K562 (cell line): ENCODE data around the gene HIVEP3. TPM values are rescaled to one million over a fixed set of nuclear protein-coding genes. Genes with fewer than 3 reads are reported as not detected.

Experiments
- ATAC-seq: fragments of 200-7000 bp; cut with Tn5 transposase; 3 replicates; pipeline ENCODE4 v1.9.1; 2020; ENCODE audit warnings: moderate library complexity
- BruUV-seq: library from RNA; stranded (reverse); fragments of 400-500 nt; replicated peaks from 2 replicates; lab custom pipeline; 2021; lab: Mats Ljungman, UMichigan
- CTCF ChIA-PET: fragments of 300-600 bp; formaldehyde crosslinking; extraction: SDS; loops from one replicate; lab custom pipeline; 2021; ENCODE audit warnings: low intra/inter-chr PET ratio; lab: Yijun Ruan, JAX
- POLR2A ChIA-PET: fragments of 300-600, 350-650 bp; sonication (Branson Sonifier 250); formaldehyde crosslinking; extraction: SDS; loops from one replicate; lab custom pipeline; 2021; ENCODE audit warnings: antibody characterized with exemption, inconsistent platforms; lab: Yijun Ruan, JAX
- DNase-seq, 4 experiments: peaks; one replicate each; pipeline versions ENCODE4 v3.0.0 to v3.0.0-alpha.2; 2011 to 2018; ENCODE audit warnings: low spot score in 3 of 4, mixed read lengths in 3 of 4; ENCODE audit errors: extremely low read depth in 1 of 4
- FAIRE-seq: peaks from 2 replicates; lab custom pipeline; 2011; peaks lifted over from hg19 to GRCh38; lab: Jason Lieb, UNC
- H2AFZ ChIP-seq: 2 replicates; pipeline ENCODE4 v1.6.0; 2011; ENCODE audit warnings: low read depth, low read length, control low read depth, inconsistent platforms
- H3K27ac ChIP-seq: fragments of 200-600 bp; 3 replicates; pipeline ENCODE4 v1.8.0; 2011; ENCODE audit warnings: low read depth, mild to moderate bottlenecking, control low read depth, inconsistent platforms, low read length, moderate library complexity, mixed read lengths; ENCODE audit errors: extremely low read depth
- H3K27me3 ChIP-seq, 2 experiments: fragments of 300-600 bp in 1 of 2; 2 replicates in 1 of 2; 3 replicates in 1 of 2; pipeline versions ENCODE4 v1.6.0 to v1.8.0; 2011; ENCODE audit warnings: inconsistent platforms in 2 of 2, low read length in 2 of 2, mild to moderate bottlenecking in 1 of 2, mixed read lengths in 1 of 2, moderate library complexity in 1 of 2; ENCODE audit not compliant: control insufficient read depth in 2 of 2, insufficient read depth in 2 of 2
- H3K36me3 ChIP-seq: fragments of 300-600 bp; 3 replicates; pipeline ENCODE4 v1.8.0; 2011; ENCODE audit warnings: mild to moderate bottlenecking, low read length, inconsistent platforms; ENCODE audit not compliant: control insufficient read depth, insufficient read depth
- H3K4me1 ChIP-seq, 2 experiments: fragments of 200-600 bp in 1 of 2; replicated peaks in 1 of 2; 2 replicates in 1 of 2; 3 replicates in 1 of 2; pipeline versions ENCODE4 v1.5.1 to v1.8.0; 2011; ENCODE audit warnings: inconsistent platforms in 2 of 2, low read length in 2 of 2, mild to moderate bottlenecking in 1 of 2, mixed read lengths in 1 of 2, moderate library complexity in 1 of 2; ENCODE audit not compliant: control insufficient read depth in 2 of 2, insufficient read depth in 2 of 2
- H3K4me2 ChIP-seq: 2 replicates; pipeline ENCODE4 v1.6.1; 2011; ENCODE audit warnings: low read length, control low read depth, inconsistent platforms, mixed read lengths; ENCODE audit not compliant: insufficient read depth
- H3K4me3 ChIP-seq: fragments of 200-600 bp; sonication (generic), shearing (Covaris generic); 2 replicates; pipeline ENCODE4 v1.5.1; 2016; ENCODE audit warnings: control low read depth, inconsistent platforms
- H3K79me2 ChIP-seq: fragments of 200-600 bp; 3 replicates; pipeline ENCODE4 v1.8.0; 2011; ENCODE audit warnings: low read length, inconsistent platforms; ENCODE audit not compliant: control insufficient read depth, insufficient read depth
- H3K9ac ChIP-seq, 2 experiments: 2 replicates each; pipeline versions ENCODE4 v1.6.0 to v1.6.1; 2011; ENCODE audit warnings: low read depth in 2 of 2, low read length in 2 of 2, control low read depth in 1 of 2, inconsistent platforms in 1 of 2, mild to moderate bottlenecking in 1 of 2, mixed read lengths in 1 of 2; ENCODE audit not compliant: insufficient read depth in 1 of 2
- H3K9me1 ChIP-seq: one replicate; pipeline ENCODE4 v1.6.0; 2011; ENCODE audit warnings: inconsistent platforms, mild to moderate bottlenecking, low read length, moderate library complexity; ENCODE audit not compliant: control insufficient read depth, insufficient read depth
- H3K9me3 ChIP-seq: replicated peaks from 2 replicates; pipeline ENCODE4 v1.5.1; 2011; ENCODE audit warnings: low read depth, low read length, inconsistent platforms; ENCODE audit not compliant: control insufficient read depth, insufficient read depth
- H4K20me1 ChIP-seq: replicated peaks from 2 replicates; pipeline ENCODE4 v1.6.1; 2011; ENCODE audit warnings: low read length, inconsistent platforms, mixed read lengths; ENCODE audit not compliant: control insufficient read depth, insufficient read depth
- ARID2 ChIP-seq: fragments of 450-650 bp; IDR thresholded peaks from 2 replicates; pipeline ENCODE4 v1.6.1; 2017; ENCODE audit warnings: antibody characterized with exemption, mild to moderate bottlenecking
- CCAR2 ChIP-seq: fragments of 200-400 bp; formaldehyde crosslinking; IDR thresholded peaks from 2 replicates; pipeline ENCODE4 v1.6.1; 2017; ENCODE audit warnings: mild to moderate bottlenecking, low read depth, low read length
- FOXA1 ChIP-seq: fragments of 450-650 bp; IDR thresholded peaks from 2 replicates; pipeline ENCODE4 v1.6.1; 2016; ENCODE audit warnings: mild to moderate bottlenecking, borderline replicate concordance
- FOXP1 ChIP-seq: sonication (generic); formaldehyde crosslinking; IDR thresholded peaks from 2 replicates; pipeline ENCODE4 v1.8.0; 2022; ENCODE audit warnings: mild to moderate bottlenecking, missing genetic modification reagents
- HCFC1 ChIP-seq: IDR thresholded peaks from 2 replicates; pipeline ENCODE4 v1.6.1; 2012; ENCODE audit warnings: low read depth, low read length, improper control_type of control experiment
- NCOA1 ChIP-seq: fragments of 450-650 bp; IDR thresholded peaks from 2 replicates; pipeline ENCODE4 v1.6.1; 2016; ENCODE audit warnings: low read depth
- POLR3A ChIP-seq: IDR thresholded peaks from 2 replicates; pipeline ENCODE4 v1.6.1; 2011; ENCODE audit warnings: borderline replicate concordance, mild to moderate bottlenecking, moderate library complexity; ENCODE audit not compliant: insufficient read length, insufficient read depth; ENCODE audit errors: extremely low read depth
- TSC22D4 ChIP-seq: fragments of 450-650 bp; IDR thresholded peaks from 2 replicates; pipeline ENCODE4 v1.6.1; 2016; ENCODE audit warnings: missing genetic modification characterization, missing biosample characterization, control low read depth
- YBX1 ChIP-seq: fragments of 450-650 bp; IDR thresholded peaks from 2 replicates; pipeline ENCODE4 v1.7.1; 2016; ENCODE audit warnings: mild to moderate bottlenecking
- WGBS: fragments of 100-300 bp; shearing (Covaris generic); methylation state at CpG from one replicate; pipeline ENCODE4 v1.1.6; 2016; ENCODE audit warnings: low coverage, mixed read lengths; ENCODE audit not compliant: insufficient coverage; ENCODE audit errors: missing lambda C conversion rate; 5-methylcytosine and 5-hydroxymethylcytosine counted together
- in situ Hi-C: fragments of 300-500 bp; cut with MboI; formaldehyde crosslinking; loops from 4 replicates; pipeline ENCODE4 v1.15.0; 2018; ENCODE audit warnings: inconsistent platforms, mixed read lengths
- intact Hi-C: fragments of 100-400 bp; cut with micrococcal nuclease; formaldehyde crosslinking; loops from 2 replicates; pipeline ENCODE4 v1.14.2; 2022
- polyA plus RNA-seq, 8 experiments: library from polyadenylated mRNA; depleted of rRNA in 4 of 8; stranded (reverse) in 5 of 8; unstranded in 3 of 8; fragments of >200 nt; fragmentation: Nextera tagmentation in 2 of 8; fragmentation: Illumina TruSeq in 1 of 8; extraction: Ambion mirVana in 2 of 8; extraction: Trizol in 1 of 8; gene quantifications; 2 replicates each; pipeline versions ENCODE4 v1.2.1 to v1.2.3, GENCODE V29; 2011 to 2014; ENCODE audit warnings: inconsistent platforms in 1 of 8, missing spikeins in 1 of 8
- total RNA-seq, 7 experiments: library from RNA; depleted of rRNA in 6 of 7; stranded (reverse); fragments of >200 nt in 6 of 7; fragmentation: Illumina TruSeq in 2 of 7; extraction: Trizol in 2 of 7; gene quantifications; 2 replicates each; pipeline versions ENCODE4 v1.2.1 to v1.2.3, GENCODE V29; 2011 to 2021; ENCODE audit warnings: low replicate concordance in 1 of 7
- TF ChIP-seq, protein P1 (sequence below): fragments of 250-450 bp; sonication (Bioruptor Pico); IDR thresholded peaks from 2 replicates; pipeline ENCODE4 v1.8.0; 2021; ENCODE audit warnings: borderline replicate concordance, mild to moderate bottlenecking, moderate library complexity; ENCODE audit not compliant: poor library complexity, severe bottlenecking
- TF ChIP-seq, protein P2 (sequence below): sonication (generic); formaldehyde crosslinking; IDR thresholded peaks from 2 replicates; pipeline ENCODE4 v1.8.0; 2022; ENCODE audit warnings: mild to moderate bottlenecking, missing genetic modification reagents, borderline replicate concordance

HIVEP3 gene
- total and polyA plus RNA-seq, 9 of the 15 experiments (the other 6 are each of a cell fraction or from before 2014, with no cell fraction given): 0.09 to 0.58 (median 0.34) TPM; not detected in 1

GRCh38 chr1:41813226-41813625, 105.5 kb downstream of the HIVEP3 start (continued):
- no peak for TF ChIP-seq ARID2
- TF ChIP-seq, protein P1, sequence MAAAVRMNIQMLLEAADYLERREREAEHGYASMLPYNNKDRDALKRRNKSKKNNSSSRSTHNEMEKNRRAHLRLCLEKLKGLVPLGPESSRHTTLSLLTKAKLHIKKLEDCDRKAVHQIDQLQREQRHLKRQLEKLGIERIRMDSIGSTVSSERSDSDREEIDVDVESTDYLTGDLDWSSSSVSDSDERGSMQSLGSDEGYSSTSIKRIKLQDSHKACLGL (CRISPR knock-in tag): no peak
- TF ChIP-seq, all 486 proteins: peak for 0

- TF ChIP-seq NCOA1: no peak
- no peak for TF ChIP-seq FOXP1
- no peak for TF ChIP-seq CCAR2
- TF ChIP-seq, protein P2, sequence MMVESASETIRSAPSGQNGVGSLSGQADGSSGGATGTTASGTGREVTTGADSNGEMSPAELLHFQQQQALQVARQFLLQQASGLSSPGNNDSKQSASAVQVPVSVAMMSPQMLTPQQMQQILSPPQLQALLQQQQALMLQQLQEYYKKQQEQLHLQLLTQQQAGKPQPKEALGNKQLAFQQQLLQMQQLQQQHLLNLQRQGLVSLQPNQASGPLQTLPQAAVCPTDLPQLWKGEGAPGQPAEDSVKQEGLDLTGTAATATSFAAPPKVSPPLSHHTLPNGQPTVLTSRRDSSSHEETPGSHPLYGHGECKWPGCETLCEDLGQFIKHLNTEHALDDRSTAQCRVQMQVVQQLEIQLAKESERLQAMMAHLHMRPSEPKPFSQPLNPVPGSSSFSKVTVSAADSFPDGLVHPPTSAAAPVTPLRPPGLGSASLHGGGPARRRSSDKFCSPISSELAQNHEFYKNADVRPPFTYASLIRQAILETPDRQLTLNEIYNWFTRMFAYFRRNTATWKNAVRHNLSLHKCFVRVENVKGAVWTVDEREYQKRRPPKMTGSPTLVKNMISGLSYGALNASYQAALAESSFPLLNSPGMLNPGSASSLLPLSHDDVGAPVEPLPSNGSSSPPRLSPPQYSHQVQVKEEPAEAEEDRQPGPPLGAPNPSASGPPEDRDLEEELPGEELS: no peak
- no peak for TF ChIP-seq YBX1
- TF ChIP-seq TSC22D4 (tag): no peak
- no peak for TF ChIP-seq FOXA1
- TF ChIP-seq HCFC1: no peak
- TF ChIP-seq POLR3A: no peak
- TF ChIP-seq, all 486 proteins: peak for 0
- ATAC-seq (no peak), FAIRE-seq (no peak), DNase-seq (no peak)
- no peak overlapping the region for H3K4me2 ChIP-seq
- H3K27me3 ChIP-seq: peaks cover 4 to 13% of the 10 kb centered on the region in 2 experiments; a peak in 3 of 5 replicates
- no peak overlapping the region for H3K4me3 ChIP-seq
- H3K9ac ChIP-seq: no peak overlapping the region
- H3K9me3 ChIP-seq: no peaks in the 10 kb centered on the region
- no peaks in the 10 kb centered on the region for H3K9me1 ChIP-seq
- no peak overlapping the region for H2AFZ ChIP-seq
- in situ Hi-C loops (loop anchor here (25.0 kb wide), 1 partner anchor 325 kb away; no protein-coding TSS in a partner anchor), intact Hi-C loops (loop anchor here (10.0 kb wide), 1 partner anchor 322 kb away; no protein-coding TSS in a partner anchor)
- H4K20me1 ChIP-seq: no peaks in the 10 kb centered on the region
- WGBS: 0% methylated on average over 2 of the region's 2 CpGs
- BruUV-seq: no TSS peak
- H3K36me3 ChIP-seq: no peaks in the 10 kb centered on the region
- no peaks in the 10 kb centered on the region for H3K4me1 ChIP-seq
- CTCF ChIA-PET: no interaction called here
- no peaks in the 10 kb centered on the region for H3K79me2 ChIP-seq
- H3K27ac ChIP-seq: no peak overlapping the region
- POLR2A ChIA-PET: interaction anchor here (0.6 kb wide), 1 partner anchor 726 kb away, joined by 4 read pairs; no protein-coding TSS in a partner anchor
Observed at GRCh38 chr1:41812453-41812852, 106.3 kb downstream of the HIVEP3 start.
